Ammon's horn (tissue), 1 donor: ENCODE results near the gene INCENP.
A peak's percentile ranks its signal among the peaks of the same experiment; 100 is the strongest.

Source experiments
- DNase-seq: peaks from one replicate; pipeline ENCODE4 v3.0.0-alpha.2; 2016; ENCODE audit warnings: low spot score

INCENP gene

GRCh38 chr11:62141111-62142042, 17.6 kb downstream of the INCENP start:
- DNase-seq: no peak

GRCh38 chr11:62142043-62142375, 18.2 kb downstream of the INCENP start:
- DNase-seq: no peak

GRCh38 chr11:62142921-62143320, 19.1 kb downstream of the INCENP start:
- DNase-seq: peak; percentile 65

DNA sequence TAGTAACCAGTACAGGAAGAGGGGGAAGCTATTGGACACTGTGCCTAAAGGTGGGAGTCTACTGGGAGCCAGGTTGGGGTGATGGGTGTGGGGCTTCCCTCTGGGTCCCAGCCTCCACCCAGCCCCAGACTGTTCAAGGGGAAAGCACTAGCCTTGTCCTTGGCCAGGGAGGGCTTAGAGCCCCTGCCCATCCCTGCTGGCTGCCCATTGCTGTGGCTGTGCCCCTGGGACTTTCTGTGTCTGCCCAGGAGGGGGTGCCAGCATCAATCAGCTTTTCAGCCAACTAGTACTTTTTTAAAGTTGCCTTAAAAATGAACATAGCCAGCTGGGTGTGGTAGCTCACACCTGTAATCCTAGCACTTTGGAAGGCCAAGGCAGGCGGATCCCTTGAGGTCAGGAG, 19.9 kb downstream of the INCENP start:
- no peak for DNase-seq

- no peak for DNase-seq
Measured at GRCh38 chr11:62144641-62145255, 20.9 kb downstream of the INCENP start.

DNA sequence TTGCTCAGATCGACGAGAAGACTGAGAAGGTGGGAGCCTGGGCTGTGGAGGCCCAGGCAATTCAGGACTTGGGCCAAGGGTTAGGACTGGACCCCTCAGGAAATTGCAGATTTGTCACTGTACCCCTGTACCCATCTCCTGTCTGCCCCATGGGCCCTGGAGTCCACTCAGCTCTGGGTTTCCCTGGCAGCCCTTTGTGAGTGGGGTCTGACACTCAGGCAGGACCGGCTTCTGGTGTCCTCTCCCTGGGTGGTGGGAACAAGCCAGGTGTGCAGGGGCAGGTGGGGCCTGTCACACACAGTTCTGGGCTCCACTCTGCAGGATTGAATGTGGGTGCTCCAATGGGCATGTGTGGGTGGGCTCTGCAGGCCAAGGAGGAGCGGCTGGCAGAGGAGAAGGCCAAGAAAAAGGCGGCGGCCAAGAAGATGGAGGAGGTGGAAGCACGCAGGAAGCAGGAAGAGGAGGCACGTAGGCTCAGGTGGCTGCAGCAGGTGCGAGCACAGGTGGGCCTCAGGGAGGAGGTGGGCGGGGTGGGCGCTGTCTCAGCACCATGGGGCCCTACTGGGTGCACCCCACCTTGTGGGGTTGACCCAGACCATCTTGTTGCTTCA, 21.6 kb downstream of the INCENP start:
- no peak for DNase-seq

- no peak for DNase-seq
Measured at GRCh38 chr11:62146476-62147200, 22.8 kb downstream of the INCENP start.

GRCh38 chr11:62147545-62147944, 23.7 kb downstream of the INCENP start:
- no peak for DNase-seq

DNA sequence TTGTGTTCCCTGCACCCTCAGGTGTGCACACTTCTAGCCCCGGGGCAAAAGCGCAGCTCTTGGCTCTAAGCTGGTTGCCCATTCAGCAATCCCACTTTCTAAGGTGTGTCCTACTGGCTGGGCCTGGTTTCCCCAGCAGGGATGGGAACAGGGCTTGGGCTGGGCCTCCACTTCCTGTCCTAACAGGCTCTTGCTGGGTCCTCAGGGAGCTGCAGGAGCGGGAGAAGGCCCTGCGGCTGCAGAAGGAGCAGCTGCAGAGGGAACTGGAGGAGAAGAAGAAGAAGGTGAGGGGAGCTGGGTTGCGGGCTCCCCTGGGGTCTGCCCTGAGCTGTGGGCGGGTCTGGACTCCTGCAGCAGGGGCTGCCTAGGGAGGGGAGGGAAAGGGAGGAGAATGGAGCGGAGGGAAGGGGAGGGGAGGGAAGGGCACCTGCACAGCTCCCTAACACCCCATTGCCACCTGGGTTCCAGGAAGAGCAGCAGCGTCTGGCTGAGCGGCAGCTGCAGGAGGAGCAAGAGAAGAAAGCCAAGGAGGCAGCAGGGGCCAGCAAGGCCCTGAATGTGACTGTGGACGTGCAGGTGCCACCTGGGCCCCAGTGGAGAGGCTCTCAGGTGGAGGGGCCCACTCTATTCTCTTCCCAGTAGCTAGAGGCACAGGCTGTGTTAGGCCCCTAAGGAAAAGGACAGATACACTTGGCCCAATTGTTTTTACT, 24.6 kb downstream of the INCENP start:
- no peak for DNase-seq

DNA sequence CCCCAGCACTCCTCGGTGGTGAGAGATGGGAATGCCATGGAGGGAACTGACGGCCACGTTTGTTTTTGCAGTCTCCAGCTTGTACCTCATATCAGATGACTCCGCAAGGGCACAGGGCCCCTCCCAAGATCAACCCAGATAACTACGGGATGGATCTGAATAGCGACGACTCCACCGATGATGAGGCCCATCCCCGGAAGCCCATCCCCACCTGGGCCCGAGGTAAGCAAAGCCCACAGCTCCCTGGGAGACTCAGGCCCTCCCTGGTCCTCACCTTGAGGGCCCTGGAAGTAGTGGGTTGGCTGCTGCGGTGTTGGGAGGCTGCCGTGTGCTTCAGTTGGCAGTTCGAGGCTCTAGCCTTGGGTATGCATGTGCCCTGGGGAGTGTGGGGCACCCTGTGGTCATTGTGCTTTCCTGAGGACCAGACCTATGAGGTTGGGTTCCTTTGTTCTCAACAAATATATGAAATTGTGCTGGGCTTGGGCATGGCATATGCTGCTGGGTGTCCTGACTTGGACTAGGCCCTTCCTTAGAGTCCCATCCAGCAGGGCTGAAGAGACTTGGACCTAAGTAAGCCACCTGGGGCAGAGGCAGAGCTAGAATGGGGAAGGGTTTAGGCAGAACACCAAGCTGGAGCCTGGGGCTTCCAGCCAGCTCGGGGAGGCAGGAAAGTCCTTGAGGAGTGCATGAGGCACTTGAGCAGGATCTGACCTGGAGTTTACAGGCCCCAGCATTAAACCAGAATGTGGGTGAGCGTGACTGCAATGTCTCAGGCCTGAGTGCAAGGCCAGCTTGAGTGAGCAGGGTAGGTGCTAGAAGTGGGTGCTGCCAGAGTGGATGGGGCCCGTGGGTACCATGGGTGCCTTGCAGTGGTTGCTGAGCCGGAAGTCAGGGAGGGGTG, 26.4 kb downstream of the INCENP start:
- no peak for DNase-seq

DNA sequence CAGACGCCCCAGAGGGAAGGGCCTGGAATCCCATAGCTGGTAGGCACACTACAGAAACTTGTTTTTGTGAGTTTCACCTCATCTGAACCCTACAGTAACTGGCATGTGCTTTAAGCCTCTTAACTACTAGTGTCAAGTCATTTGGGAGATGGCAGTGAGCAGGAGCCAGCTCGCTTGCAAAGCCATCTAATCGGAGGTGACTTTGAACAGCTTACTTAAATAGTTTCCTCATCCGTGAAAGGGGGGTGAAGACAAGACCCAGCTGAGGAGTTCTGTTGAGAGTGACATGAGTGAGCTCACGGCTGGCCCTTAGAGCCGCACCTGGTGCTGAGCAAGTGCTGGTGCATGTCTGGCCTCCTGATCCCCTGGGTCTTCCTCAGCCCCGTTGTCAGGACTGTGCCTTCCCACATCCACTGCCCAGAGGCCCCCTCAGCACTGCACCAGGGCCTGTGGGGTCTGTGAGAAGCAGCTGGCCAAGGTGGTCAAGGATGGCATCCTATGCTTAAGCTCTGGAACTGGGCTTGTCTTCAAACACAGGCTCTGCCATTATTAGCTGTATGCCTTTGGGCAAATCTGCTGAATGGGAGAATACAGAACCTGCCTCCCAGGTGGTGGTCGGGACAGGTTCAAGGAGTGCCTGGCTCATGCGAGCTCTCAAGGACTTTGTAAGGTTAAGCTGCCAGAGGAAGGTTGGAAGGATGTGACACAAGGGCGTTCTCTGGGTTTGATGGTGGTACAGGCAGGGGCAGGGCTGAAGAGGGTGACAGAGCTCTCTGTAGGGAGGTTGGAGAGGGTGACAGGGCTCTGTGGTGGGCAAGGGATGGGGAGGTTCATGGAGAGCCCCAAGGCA, 27.3 kb downstream of the INCENP start:
- DNase-seq: no peak

DNA sequence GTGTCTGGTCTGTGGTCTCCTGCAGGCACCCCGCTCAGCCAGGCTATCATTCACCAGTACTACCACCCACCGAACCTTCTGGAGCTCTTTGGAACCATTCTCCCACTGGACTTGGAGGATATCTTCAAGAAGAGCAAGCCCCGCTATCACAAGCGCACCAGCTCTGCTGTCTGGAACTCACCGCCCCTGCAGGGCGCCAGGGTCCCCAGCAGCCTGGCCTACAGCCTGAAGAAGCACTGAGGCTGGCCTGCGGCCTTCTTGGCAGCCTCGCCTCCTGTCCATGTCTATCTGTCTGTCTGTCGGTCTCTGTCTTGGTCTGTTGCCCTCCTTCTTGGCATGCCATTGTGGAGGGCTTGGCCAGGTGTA, 27.9 kb downstream of the INCENP start:
- DNase-seq: no peak

GRCh38 chr11:62152245-62153086, 28.7 kb downstream of the INCENP start:
- DNase-seq: no peak

GRCh38 chr11:62153087-62153395, 29.2 kb downstream of the INCENP start:
- no peak for DNase-seq

GRCh38 chr11:62153617-62154016, 29.8 kb downstream of the INCENP start:
- no peak for DNase-seq

DNA sequence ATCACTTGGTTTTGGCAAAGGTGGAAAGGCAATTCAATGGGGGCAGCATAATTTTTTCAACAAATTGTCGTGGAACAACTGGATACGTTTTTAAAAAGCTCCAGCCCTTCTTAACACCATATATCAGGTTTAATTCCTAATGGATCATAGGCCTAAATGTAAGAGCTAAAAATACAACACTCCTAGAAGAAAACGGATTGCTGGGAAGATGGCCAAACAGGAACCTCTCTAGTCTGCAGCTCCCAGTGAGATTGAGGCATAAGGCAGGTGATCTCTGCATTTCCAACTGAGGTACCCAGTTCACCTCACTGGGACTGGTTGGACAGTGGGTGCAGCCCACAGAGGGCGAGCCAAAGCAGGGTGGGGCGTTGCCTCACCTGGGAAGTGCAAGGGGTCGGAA, 33.8 kb downstream of the INCENP start:
- no peak for DNase-seq

DNA sequence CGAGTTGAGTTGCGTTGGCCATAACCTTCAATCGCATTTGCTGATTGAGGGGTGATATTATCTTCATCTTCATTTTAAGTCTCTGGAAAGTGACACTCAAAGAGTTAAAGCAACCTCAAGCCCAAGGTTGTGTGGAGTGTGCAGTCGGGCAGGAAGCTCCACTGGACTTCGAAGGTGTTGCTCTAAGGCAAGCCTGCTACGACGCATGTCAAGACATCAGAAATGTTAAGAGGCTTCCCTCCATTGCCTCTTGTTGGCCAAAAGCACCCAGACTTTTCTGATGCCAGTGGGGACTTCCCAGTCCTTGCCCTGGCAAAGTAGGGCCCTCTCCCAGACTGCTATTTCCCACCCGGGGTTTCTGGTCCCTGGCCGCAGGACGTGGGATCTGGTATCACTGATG, 42.6 kb downstream of the INCENP start:
- no peak for DNase-seq

DNA sequence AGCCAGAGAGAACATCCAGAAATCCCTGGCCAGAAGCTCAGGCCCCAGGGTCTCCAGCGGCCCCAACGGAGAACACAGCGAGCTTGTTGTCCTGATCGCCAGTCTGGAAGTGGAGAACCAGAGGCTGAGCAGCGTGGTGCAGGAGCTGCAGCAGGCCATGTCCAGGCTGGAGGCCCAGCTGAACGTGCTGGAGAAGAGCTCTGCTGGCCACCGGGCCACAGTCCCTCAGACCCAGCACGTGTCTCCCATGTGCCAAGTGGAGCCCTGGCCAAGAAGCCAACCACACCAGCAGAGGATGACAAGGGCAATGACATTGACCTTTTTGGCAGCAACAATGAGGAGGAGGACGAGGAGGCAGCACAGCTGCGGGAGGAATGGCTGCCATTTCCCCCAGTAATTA, 45.6 kb downstream of the INCENP start:
- DNase-seq: no peak

DNA sequence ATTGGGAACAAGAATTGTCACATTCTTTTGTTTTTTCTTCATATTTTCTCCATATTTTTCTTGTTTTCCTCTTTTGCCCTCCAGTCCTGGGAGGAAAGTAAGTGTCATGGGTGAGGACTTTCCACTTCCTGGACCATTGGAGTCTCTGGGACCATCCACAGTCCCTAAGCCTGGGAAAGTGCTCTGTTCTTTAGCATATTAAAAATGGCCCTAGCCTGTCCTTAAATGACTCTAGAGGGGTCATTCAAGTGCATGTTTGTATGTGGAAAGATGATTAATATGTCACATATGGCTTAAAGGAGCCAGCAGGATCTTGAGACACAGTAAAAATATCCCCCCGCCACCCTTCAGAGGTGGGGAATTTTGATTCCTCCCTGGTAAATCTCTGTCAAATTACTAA, 46.1 kb downstream of the INCENP start:
- DNase-seq: no peak
